ENCODE data around the gene KIFC1.
A peak's percentile ranks its signal among the peaks of the same experiment; 100 is the strongest.
"Not testable (repeated sequence)": the region's sequence is repeated elsewhere in the genome, so short reads cannot be mapped to it uniquely, and the experiment has no call there.

Gene KIFC1

DNA sequence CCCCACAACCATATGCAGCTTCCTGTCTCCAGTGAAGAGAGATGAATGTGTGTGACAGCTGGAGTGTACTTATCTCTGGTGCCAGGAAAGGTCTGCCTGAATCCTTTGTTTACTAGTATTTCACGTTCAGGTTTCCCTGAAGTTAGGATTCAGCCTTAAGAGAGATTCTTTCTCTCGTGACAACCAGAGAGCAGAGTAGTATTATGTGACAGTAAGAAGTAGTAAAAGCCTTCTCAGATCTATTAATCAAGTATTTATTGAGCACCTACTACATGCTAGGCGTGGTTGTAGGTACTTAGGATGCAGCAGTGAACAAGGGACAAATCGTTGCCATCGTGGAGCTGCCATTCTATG is 949 bp downstream of the KIFC1 start:
- Histone ChIP-seq H3K36me3 (replicated peaks; ENCODE audit: insufficient read depth, low read length) (peaks cover 4% of the 10 kb centered on the region), H4K20me1 (ENCODE audit: insufficient read depth, low read length) (no peaks in the 10 kb centered on the region; the same call in 1 of the 2 replicates), H3K79me2 (ENCODE audit: low read length) (peaks cover 57% of the 10 kb centered on the region), H3K4me3 (ENCODE audit: low read length) (peak overlapping the region; percentile 85), H3K9ac (ENCODE audit: low read length) (peak overlapping the region; percentile 85), H2AFZ (ENCODE audit: low read length) (peak overlapping the region; percentile 40; the same call in 1 of the 2 replicates), H3K9me2 (replicated peaks; ENCODE audit: insufficient read depth, low read length) (no peaks in the 10 kb centered on the region), H3K4me2 (ENCODE audit: low read depth, low read length) (peak overlapping the region; percentile 84), H3K27ac (ENCODE audit: low read length) (peak overlapping the region; percentile 76), H3K9me3 (replicated peaks; ENCODE audit: insufficient read depth, low read length) (no peaks in the 10 kb centered on the region), H3K4me1 (ENCODE audit: low read length) (peaks cover 21% of the 10 kb centered on the region), H3F3A (ENCODE audit: insufficient read depth, low read length) (peaks cover 19% of the 10 kb centered on the region), H3K27me3 (replicated peaks; ENCODE audit: insufficient read depth, low read length) (no peaks in the 10 kb centered on the region)
- TF ChIP-seq, protein P1, sequence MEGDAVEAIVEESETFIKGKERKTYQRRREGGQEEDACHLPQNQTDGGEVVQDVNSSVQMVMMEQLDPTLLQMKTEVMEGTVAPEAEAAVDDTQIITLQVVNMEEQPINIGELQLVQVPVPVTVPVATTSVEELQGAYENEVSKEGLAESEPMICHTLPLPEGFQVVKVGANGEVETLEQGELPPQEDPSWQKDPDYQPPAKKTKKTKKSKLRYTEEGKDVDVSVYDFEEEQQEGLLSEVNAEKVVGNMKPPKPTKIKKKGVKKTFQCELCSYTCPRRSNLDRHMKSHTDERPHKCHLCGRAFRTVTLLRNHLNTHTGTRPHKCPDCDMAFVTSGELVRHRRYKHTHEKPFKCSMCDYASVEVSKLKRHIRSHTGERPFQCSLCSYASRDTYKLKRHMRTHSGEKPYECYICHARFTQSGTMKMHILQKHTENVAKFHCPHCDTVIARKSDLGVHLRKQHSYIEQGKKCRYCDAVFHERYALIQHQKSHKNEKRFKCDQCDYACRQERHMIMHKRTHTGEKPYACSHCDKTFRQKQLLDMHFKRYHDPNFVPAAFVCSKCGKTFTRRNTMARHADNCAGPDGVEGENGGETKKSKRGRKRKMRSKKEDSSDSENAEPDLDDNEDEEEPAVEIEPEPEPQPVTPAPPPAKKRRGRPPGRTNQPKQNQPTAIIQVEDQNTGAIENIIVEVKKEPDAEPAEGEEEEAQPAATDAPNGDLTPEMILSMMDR (IDR thresholded peaks at IDR 0.05; ENCODE audit: low read length), result no peak
- TF ChIP-seq EZH2phosphoT487 (IDR thresholded peaks at IDR 0.05; ENCODE audit: low read length), result no peak
- no peak for TF ChIP-seq EZH2 (optimal IDR thresholded peaks at IDR 0.05; ENCODE audit: low read depth, low read length)
- DNase-seq, result no peak

DNA sequence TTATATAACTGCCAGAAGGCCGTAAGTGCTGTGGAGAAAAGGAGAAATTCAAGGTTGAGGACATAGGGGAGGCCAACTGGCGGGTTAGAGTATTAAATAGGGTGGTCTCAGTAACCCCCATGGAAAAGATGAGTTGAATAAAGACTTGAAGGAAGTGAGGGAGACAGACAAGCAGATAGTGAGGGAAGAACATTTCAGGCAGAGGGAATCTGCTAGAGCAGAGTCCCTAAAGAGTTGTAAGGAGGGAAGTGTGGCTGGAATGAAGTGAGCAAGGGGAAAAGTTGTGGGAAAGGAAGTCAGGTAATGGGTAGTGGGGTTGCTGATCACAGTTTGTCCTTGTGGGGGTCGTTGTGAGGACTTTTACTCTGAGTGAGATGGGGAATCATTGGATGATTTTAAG is 1.4 kb downstream of the KIFC1 start:
- Histone ChIP-seq H3K9me2 (replicated peaks; ENCODE audit: insufficient read depth, low read length) (no peaks in the 10 kb centered on the region), H3K4me2 (ENCODE audit: low read depth, low read length) (peak overlapping the region; percentile 84), H3K27me3 (replicated peaks; ENCODE audit: insufficient read depth, low read length) (no peaks in the 10 kb centered on the region), H2AFZ (ENCODE audit: low read length) (no peak overlapping the region), H3K9me3 (replicated peaks; ENCODE audit: insufficient read depth, low read length) (no peaks in the 10 kb centered on the region), H3K27ac (ENCODE audit: low read length) (peak overlapping the region; percentile 76; the same call in 1 of the 2 replicates), H3K4me1 (ENCODE audit: low read length) (peaks cover 21% of the 10 kb centered on the region), H3K79me2 (ENCODE audit: low read length) (peaks cover 61% of the 10 kb centered on the region), H3K36me3 (replicated peaks; ENCODE audit: insufficient read depth, low read length) (peaks cover 7% of the 10 kb centered on the region), H3F3A (ENCODE audit: insufficient read depth, low read length) (peaks cover 19% of the 10 kb centered on the region), H3K4me3 (ENCODE audit: low read length) (peak overlapping the region; percentile 85), H3K9ac (ENCODE audit: low read length) (peak overlapping the region; percentile 85), H4K20me1 (ENCODE audit: insufficient read depth, low read length) (no peaks in the 10 kb centered on the region; the same call in 1 of the 2 replicates)
- DNase-seq, result no peak
- TF ChIP-seq, protein P1 (IDR thresholded peaks at IDR 0.05; ENCODE audit: low read length), result no peak
- TF ChIP-seq EZH2 (optimal IDR thresholded peaks at IDR 0.05; ENCODE audit: low read depth, low read length) (no peak), EZH2phosphoT487 (IDR thresholded peaks at IDR 0.05; ENCODE audit: low read length) (no peak)

DNA sequence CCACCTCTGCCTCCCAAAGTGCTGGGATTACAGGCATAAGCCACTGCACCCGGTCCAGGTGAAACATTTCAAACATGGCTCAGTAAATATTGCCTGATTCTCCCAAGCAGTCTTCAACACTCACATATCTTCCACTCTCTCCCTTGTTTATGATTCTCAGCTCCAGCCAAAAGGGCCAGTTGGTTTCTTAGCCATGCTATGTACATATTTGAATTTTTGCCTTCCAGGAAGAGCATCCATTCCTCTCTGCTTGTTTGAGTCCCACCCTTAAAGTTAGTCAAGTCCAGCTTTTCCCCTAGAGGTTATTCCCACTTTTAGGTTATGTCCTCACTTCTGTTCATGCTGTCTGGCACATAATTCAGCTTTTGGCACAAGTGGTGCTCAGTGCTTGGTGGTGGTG is 5.9 kb downstream of the KIFC1 start:
- Histone ChIP-seq H3K4me2 (ENCODE audit: low read depth, low read length) (no peak overlapping the region), H3K9me3 (replicated peaks; ENCODE audit: insufficient read depth, low read length) (no peaks in the 10 kb centered on the region), H4K20me1 (ENCODE audit: insufficient read depth, low read length) (no peaks in the 10 kb centered on the region; the same call in 1 of the 2 replicates), H3K9ac (ENCODE audit: low read length) (no peak overlapping the region), H3K36me3 (replicated peaks; ENCODE audit: insufficient read depth, low read length) (peaks cover 8% of the 10 kb centered on the region), H3K4me3 (ENCODE audit: low read length) (no peak overlapping the region), H3K79me2 (ENCODE audit: low read length) (peaks cover 92% of the 10 kb centered on the region), H3K4me1 (ENCODE audit: low read length) (peaks cover 13% of the 10 kb centered on the region), H3K27me3 (replicated peaks; ENCODE audit: insufficient read depth, low read length) (no peaks in the 10 kb centered on the region), H3K27ac (ENCODE audit: low read length) (no peak overlapping the region), H3F3A (ENCODE audit: insufficient read depth, low read length) (0 out of 2 replicates have a peak, but pooled peaks cover 11% of the 10 kb centered on the region), H3K9me2 (replicated peaks; ENCODE audit: insufficient read depth, low read length) (no peaks in the 10 kb centered on the region), H2AFZ (ENCODE audit: low read length) (no peak overlapping the region)
- TF ChIP-seq, protein P1 (IDR thresholded peaks at IDR 0.05; ENCODE audit: low read length), result no peak
- no peak for TF ChIP-seq EZH2phosphoT487 (IDR thresholded peaks at IDR 0.05; ENCODE audit: low read length)
- no peak for TF ChIP-seq EZH2 (optimal IDR thresholded peaks at IDR 0.05; ENCODE audit: low read depth, low read length)
- no peak for DNase-seq

DNA sequence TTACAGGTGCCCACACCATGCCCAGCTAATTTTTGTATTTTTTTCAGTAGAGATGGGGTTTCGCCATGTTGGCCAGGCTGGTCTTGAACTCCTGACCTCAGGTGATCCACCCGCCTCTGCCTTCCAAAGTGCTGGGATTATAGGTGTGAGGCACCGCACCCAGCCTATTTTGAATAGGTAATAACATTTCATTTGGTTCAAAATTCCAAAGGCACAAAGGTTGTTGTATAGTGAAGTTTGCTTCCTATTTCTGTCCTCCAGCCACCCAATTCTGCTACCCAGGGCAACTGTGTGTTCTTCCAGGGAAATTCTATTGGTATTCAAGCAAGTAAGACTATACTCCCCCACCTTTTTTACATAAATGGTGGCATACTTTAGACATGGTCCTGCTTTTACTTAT is 7.0 kb downstream of the KIFC1 start:
- not testable (repeated sequence) for H3K36me3 ChIP-seq (replicated peaks; ENCODE audit: insufficient read depth, low read length); H3K4me2 ChIP-seq (ENCODE audit: low read depth, low read length); H3K4me3 ChIP-seq (ENCODE audit: low read length); H3K27ac ChIP-seq (ENCODE audit: low read length); H4K20me1 ChIP-seq (ENCODE audit: insufficient read depth, low read length); H3K27me3 ChIP-seq (replicated peaks; ENCODE audit: insufficient read depth, low read length); H3K9me3 ChIP-seq (replicated peaks; ENCODE audit: insufficient read depth, low read length); H3F3A ChIP-seq (ENCODE audit: insufficient read depth, low read length); H3K9me2 ChIP-seq (replicated peaks; ENCODE audit: insufficient read depth, low read length); H3K9ac ChIP-seq (ENCODE audit: low read length); H2AFZ ChIP-seq (ENCODE audit: low read length); DNase-seq
- Histone ChIP-seq H3K4me1 (ENCODE audit: low read length) (peaks cover 10% of the 10 kb centered on the region), H3K79me2 (ENCODE audit: low read length) (peaks cover 90% of the 10 kb centered on the region)

DNA sequence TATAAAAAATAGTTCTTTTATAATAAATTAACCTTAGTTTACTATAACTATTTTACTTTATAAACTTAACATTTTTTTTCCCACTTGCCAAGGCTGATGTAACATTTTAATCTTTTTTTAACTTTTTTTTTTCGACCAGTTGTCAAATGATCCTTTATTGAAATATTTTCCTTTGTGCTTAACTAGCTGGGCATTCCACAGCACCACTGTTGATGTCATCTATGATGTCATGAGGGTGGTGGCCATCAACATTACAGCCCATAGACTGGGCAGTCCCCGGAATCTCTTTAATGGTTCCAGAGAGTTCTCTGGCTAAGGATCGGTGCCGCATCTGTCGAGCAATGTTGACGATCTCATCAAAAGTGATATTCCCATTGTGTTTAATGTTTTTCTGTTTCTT is 8.3 kb downstream of the KIFC1 start:
- H2AFZ ChIP-seq (ENCODE audit: low read length); H3K4me3 ChIP-seq (ENCODE audit: low read length); H3K9ac ChIP-seq (ENCODE audit: low read length); H3K27ac ChIP-seq (ENCODE audit: low read length); H3K9me3 ChIP-seq (replicated peaks; ENCODE audit: insufficient read depth, low read length); H3F3A ChIP-seq (ENCODE audit: insufficient read depth, low read length); H3K4me2 ChIP-seq (ENCODE audit: low read depth, low read length); DNase-seq; H4K20me1 ChIP-seq (ENCODE audit: insufficient read depth, low read length); H3K4me1 ChIP-seq (ENCODE audit: low read length); H3K27me3 ChIP-seq (replicated peaks; ENCODE audit: insufficient read depth, low read length); H3K9me2 ChIP-seq (replicated peaks; ENCODE audit: insufficient read depth, low read length): not testable (repeated sequence)
- H3K79me2 ChIP-seq (ENCODE audit: low read length), result peaks cover 88% of the 10 kb centered on the region
- peaks cover 13% of the 10 kb centered on the region for H3K36me3 ChIP-seq (replicated peaks; ENCODE audit: insufficient read depth, low read length)

Data from MM.1S (cell line).